Measurements from ENCODE around the gene SUSD1.

DNA sequence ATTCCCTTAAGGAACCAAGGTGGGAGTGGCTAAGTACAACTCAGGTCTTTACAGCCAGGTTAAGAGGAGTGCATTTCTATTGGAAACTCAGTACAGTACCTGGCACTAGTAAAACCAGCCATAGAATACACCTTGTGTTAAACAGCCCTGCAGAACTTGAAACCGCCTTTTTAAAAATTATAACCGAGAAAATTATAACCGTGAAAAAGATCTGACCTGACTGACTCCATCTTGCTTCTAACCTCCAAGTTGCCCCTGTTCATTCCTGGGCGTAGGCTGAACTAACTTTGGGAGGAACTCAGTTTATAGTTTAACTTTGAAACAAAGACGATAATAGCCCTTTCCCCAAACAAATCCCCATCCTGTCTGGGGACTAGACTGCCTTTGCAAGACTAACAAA is 132.3 kb downstream of the SUSD1 start:
- TF ChIP-seq EZH2phosphoT487 (conservative IDR thresholded peaks at IDR 0.05; ENCODE audit: low read length), result no peak
- TF ChIP-seq, protein P1, sequence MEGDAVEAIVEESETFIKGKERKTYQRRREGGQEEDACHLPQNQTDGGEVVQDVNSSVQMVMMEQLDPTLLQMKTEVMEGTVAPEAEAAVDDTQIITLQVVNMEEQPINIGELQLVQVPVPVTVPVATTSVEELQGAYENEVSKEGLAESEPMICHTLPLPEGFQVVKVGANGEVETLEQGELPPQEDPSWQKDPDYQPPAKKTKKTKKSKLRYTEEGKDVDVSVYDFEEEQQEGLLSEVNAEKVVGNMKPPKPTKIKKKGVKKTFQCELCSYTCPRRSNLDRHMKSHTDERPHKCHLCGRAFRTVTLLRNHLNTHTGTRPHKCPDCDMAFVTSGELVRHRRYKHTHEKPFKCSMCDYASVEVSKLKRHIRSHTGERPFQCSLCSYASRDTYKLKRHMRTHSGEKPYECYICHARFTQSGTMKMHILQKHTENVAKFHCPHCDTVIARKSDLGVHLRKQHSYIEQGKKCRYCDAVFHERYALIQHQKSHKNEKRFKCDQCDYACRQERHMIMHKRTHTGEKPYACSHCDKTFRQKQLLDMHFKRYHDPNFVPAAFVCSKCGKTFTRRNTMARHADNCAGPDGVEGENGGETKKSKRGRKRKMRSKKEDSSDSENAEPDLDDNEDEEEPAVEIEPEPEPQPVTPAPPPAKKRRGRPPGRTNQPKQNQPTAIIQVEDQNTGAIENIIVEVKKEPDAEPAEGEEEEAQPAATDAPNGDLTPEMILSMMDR (IDR thresholded peaks at IDR 0.05; ENCODE audit: insufficient read depth, low read length, poor library complexity, severe bottlenecking), result no peak

Data from SU-DHL-6 (cell line).